ENCODE measurements around the gene CACNG4. TPM values are rescaled to one million over a fixed set of nuclear protein-coding genes. Genes with fewer than 3 reads are reported as not detected.
"Not testable (repeated sequence)": the region's sequence is repeated elsewhere in the genome, so short reads cannot be mapped to it uniquely, and the experiment has no call there.

Gene CACNG4
- total and polyA plus RNA-seq, 9 donors: 2.3 to 17.1 (median 10.3) TPM

DNA sequence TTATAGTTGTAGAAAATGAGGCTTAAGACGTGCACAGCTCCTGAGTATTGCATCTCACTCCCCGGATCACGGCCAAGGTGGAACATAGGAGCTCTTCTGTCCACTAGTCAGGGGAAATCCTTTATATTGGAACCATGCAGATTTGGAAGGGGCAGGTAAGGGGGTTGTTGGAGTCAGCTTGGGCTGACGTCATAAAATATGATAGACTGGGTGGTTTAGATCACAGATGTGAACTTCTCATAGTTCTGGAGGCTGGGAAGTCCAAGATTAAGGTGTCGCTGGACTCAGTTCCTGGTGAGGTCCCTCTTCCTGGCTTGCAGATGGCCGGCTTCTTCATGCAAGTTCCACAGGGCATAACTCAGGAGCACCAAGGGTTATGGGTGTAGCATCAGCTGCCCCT is 5.6 kb downstream of the CACNG4 start:
- no peaks in the 10 kb centered on the region for H3K9me3 ChIP-seq (replicated peaks; ENCODE audit: control insufficient read depth, low read depth, low read length)
- no peak for DNase-seq
- peaks cover 4% of the 10 kb centered on the region for H3K36me3 ChIP-seq (ENCODE audit: control insufficient read depth, insufficient read depth, low read length)
- WGBS (ENCODE audit: insufficient coverage): 90% methylated on average over 5 of the region's 6 CpGs
- H3K4me1 ChIP-seq (ENCODE audit: control insufficient read depth, insufficient read depth, low read length): peaks cover 18% of the 10 kb centered on the region
- H3K27ac ChIP-seq (ENCODE audit: low read length): no peak overlapping the region
- H3K4me3 ChIP-seq (ENCODE audit: low read length): no peak overlapping the region
- peaks cover 33% of the 10 kb centered on the region for H3K27me3 ChIP-seq (ENCODE audit: control insufficient read depth, insufficient read depth, low read length)

DNA sequence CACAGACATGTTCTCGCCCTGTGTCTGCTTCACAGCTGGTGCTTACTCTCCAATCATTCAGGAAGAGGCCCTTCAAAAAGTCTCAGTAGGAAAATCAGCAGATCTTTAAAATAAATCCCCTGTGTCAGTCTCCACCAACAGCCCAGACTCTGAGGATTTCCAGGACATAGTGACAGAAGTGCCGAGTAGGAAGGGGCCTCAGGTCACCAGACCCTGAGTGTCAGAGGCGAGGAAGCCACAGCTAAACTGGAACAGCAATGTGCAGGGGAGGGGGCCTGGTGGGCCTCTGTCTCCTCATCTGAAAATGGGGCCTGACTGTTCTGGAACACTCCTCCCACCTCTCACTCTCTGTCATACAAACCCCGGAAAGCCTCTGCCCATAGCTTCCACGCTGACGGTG is 6.3 kb downstream of the CACNG4 start:
- Histone ChIP-seq H3K9me3 (replicated peaks; ENCODE audit: control insufficient read depth, low read depth, low read length) (no peaks in the 10 kb centered on the region), H3K4me1 (ENCODE audit: control insufficient read depth, insufficient read depth, low read length) (peaks cover 15% of the 10 kb centered on the region), H3K27me3 (ENCODE audit: control insufficient read depth, insufficient read depth, low read length) (peaks cover 32% of the 10 kb centered on the region), H3K27ac (ENCODE audit: low read length) (no peak overlapping the region), H3K36me3 (ENCODE audit: control insufficient read depth, insufficient read depth, low read length) (peaks cover 4% of the 10 kb centered on the region), H3K4me3 (ENCODE audit: low read length) (no peak overlapping the region)
- WGBS (ENCODE audit: insufficient coverage): no CpG with 5 or more reads among the region's 6 CpGs
- DNase-seq: no peak

DNA sequence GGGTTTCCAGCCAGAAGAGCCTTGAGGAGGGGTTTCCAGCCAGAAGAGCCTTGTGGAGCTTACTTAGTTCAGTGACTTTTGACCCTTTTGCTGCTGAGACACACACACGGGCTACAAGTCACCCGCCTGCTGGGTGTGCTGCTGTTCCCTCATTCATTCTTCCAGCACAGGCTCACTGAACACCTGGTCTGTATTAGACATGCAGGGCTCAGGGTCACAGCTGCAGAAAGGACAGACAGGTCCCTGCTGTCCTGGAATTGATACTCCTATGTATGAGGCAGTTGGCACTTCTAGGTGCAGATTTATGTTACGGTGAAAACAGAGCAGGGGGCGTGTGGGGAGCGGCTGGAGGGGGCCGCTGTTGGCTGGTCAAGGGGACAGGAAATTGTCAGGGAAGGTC is 6.8 kb downstream of the CACNG4 start:
- Histone ChIP-seq H3K9me3 (replicated peaks; ENCODE audit: control insufficient read depth, low read depth, low read length) (no peaks in the 10 kb centered on the region), H3K4me3 (ENCODE audit: low read length) (no peak overlapping the region), H3K27me3 (ENCODE audit: control insufficient read depth, insufficient read depth, low read length) (peaks cover 27% of the 10 kb centered on the region), H3K4me1 (ENCODE audit: control insufficient read depth, insufficient read depth, low read length) (peaks cover 11% of the 10 kb centered on the region), H3K27ac (ENCODE audit: low read length) (no peak overlapping the region), H3K36me3 (ENCODE audit: control insufficient read depth, insufficient read depth, low read length) (peaks cover 4% of the 10 kb centered on the region)
- DNase-seq: no peak
- WGBS (ENCODE audit: insufficient coverage): 49% methylated on average over 6 of the region's 6 CpGs

DNA sequence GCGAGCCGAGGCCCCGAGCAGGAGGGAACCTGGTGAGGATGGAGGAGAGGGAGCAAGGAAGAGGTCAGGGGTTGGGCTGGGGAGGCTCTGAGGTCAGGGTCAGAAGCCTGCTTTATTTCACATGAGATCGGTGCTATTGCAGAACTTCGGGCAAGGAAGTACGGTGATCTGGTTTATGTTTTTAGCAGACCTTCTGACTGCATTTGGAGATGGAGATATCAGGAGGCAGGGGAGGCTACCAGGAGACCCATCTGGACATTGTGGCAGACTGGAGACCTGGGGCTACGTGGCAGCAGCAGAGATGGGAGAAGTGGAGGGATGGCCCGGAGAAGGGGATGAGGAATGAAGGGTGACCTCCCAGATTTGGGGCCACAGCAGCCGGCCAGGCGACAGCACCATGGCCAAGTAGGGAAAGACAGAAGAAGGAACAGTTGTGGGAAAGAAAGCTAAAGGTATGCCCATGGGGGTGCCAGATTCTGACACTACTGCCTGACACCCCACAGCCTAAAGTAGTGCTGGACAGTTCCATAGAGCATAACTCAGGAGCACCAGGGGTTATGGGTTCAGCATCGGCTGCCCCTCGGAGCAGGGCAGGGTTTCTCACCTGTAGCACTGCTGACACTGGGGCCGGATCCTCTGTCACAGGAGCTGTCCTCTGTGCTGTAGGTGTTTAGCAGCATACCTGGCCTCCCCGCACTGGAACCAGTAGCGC is 7.4 kb downstream of the CACNG4 start:
- DNase-seq: no peak
- peaks cover 4% of the 10 kb centered on the region for H3K36me3 ChIP-seq (ENCODE audit: control insufficient read depth, insufficient read depth, low read length)
- H3K4me1 ChIP-seq (ENCODE audit: control insufficient read depth, insufficient read depth, low read length): peaks cover 5% of the 10 kb centered on the region
- no peak overlapping the region for H3K4me3 ChIP-seq (ENCODE audit: low read length)
- 58% methylated on average over 15 of the region's 15 CpGs for WGBS (ENCODE audit: insufficient coverage)
- H3K9me3 ChIP-seq (replicated peaks; ENCODE audit: control insufficient read depth, low read depth, low read length): no peaks in the 10 kb centered on the region
- H3K27me3 ChIP-seq (ENCODE audit: control insufficient read depth, insufficient read depth, low read length): peaks cover 26% of the 10 kb centered on the region
- no peak overlapping the region for H3K27ac ChIP-seq (ENCODE audit: low read length)

DNA sequence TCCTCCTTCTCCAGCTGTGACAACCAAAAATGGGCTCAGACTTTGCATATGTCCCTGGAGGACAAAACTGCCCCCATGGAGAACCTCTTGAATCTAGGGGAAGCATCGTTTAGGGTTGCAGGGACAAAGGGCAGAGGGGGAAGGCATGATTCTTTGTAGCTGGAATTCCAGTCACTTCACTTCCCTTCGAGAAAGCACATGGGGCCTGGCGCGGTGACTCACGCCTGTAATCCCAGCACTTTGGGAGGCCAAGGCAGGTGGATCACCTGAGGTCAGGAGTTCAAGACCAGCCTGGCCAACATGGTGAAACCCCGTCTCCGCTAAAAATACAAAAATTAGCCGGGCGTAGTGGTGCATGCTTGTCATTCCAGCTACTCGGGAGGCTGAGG is 7.9 kb downstream of the CACNG4 start:
- 79% methylated on average over 9 of the region's 10 CpGs for WGBS (ENCODE audit: insufficient coverage)
- DNase-seq; H3K4me3 ChIP-seq (ENCODE audit: low read length); H3K36me3 ChIP-seq (ENCODE audit: control insufficient read depth, insufficient read depth, low read length); H3K27ac ChIP-seq (ENCODE audit: low read length); H3K9me3 ChIP-seq (replicated peaks; ENCODE audit: control insufficient read depth, low read depth, low read length); H3K4me1 ChIP-seq (ENCODE audit: control insufficient read depth, insufficient read depth, low read length): not testable (repeated sequence)
- H3K27me3 ChIP-seq (ENCODE audit: control insufficient read depth, insufficient read depth, low read length): peaks cover 23% of the 10 kb centered on the region

DNA sequence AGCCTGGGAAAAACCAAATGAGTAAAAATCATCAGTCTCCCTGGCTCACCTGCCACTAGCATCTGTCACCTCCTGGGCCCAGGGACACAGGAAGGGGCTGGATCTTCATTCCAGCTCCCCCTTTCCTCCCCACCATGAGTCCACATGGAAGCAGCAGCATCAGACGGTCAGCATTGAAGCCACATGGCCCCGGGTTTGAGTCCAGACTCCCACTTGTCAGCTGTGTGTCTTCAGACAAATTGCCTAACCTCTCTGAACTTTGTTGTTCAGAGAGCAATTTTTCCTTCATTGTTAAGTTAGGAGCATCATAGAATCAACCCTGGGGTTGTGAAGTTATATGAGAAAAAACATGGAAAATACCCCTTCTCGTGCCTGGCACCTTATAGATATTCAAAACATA is 10.7 kb downstream of the CACNG4 start:
- H3K27ac ChIP-seq (ENCODE audit: low read length): no peak overlapping the region
- DNase-seq: no peak
- no CpG with 5 or more reads among the region's 3 CpGs for WGBS (ENCODE audit: insufficient coverage)
- peaks cover 3% of the 10 kb centered on the region for H3K4me1 ChIP-seq (ENCODE audit: control insufficient read depth, insufficient read depth, low read length)
- peaks cover 18% of the 10 kb centered on the region for H3K27me3 ChIP-seq (ENCODE audit: control insufficient read depth, insufficient read depth, low read length)
- H3K9me3 ChIP-seq (replicated peaks; ENCODE audit: control insufficient read depth, low read depth, low read length): no peaks in the 10 kb centered on the region
- H3K36me3 ChIP-seq (ENCODE audit: control insufficient read depth, insufficient read depth, low read length): peaks cover 2% of the 10 kb centered on the region
- H3K4me3 ChIP-seq (ENCODE audit: low read length): no peak overlapping the region

DNA sequence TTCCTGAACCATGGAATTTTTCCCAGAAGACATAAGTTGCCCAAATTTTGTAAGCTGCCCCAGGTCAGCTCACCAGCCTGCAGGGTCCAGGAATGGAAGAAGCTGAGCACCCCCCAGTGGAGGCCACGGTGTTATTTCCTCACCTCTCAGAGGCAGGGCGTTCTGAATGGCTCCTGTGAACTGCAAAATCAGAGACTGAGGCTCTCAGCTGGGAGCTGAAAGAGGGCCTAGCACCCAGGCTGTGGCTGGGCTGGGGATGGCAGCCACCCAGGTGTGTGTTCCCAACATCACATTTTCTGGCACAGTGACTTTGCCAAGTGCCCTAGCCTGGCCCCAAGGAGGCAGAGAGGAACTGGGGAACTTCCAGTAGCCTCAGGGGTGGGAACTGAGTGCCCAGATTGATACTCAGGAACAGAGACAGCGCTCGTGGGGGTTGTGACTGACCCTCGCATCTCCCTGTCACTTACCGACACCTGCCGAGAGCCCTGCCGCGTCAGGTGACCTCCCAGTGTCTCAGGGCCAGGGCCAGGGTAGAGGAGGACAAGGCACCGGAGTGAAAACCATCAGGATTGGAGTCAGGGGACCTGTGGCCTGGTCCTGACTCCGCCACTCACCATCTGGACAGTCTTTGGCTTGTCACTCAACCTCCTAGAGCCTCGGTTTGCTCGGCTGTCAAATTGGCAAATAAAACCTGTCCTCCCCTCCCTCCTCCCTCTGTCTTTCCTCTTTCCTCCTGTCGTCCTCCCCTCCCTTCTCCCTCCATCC is 11.3 kb downstream of the CACNG4 start:
- H3K9me3 ChIP-seq (replicated peaks; ENCODE audit: control insufficient read depth, low read depth, low read length): no peaks in the 10 kb centered on the region
- no peaks in the 10 kb centered on the region for H3K36me3 ChIP-seq (ENCODE audit: control insufficient read depth, insufficient read depth, low read length)
- H3K4me1 ChIP-seq (ENCODE audit: control insufficient read depth, insufficient read depth, low read length): peaks cover 3% of the 10 kb centered on the region
- 62% methylated on average over 14 of the region's 14 CpGs for WGBS (ENCODE audit: insufficient coverage)
- no peak for DNase-seq
- no peak overlapping the region for H3K27ac ChIP-seq (ENCODE audit: low read length)
- no peak overlapping the region for H3K4me3 ChIP-seq (ENCODE audit: low read length)
- H3K27me3 ChIP-seq (ENCODE audit: control insufficient read depth, insufficient read depth, low read length): peaks cover 18% of the 10 kb centered on the region

DNA sequence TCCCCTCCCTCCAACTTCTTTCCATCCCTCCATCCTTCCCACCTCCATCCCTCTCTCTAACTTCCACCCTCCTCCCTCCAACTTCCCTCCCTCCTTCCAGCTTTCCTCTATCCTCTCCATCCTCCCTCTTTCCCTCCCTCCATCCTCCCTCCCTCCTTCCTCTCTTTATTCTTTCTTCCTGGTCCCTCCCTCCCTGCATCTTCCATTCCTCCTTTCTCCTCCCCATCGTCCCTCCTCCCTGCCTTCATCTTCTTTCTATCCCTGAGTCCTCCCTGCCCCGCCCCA is 11.8 kb downstream of the CACNG4 start:
- Histone ChIP-seq H3K36me3 (ENCODE audit: control insufficient read depth, insufficient read depth, low read length) (no peaks in the 10 kb centered on the region), H3K27me3 (ENCODE audit: control insufficient read depth, insufficient read depth, low read length) (peaks cover 16% of the 10 kb centered on the region), H3K4me1 (ENCODE audit: control insufficient read depth, insufficient read depth, low read length) (peaks cover under 1% of the 10 kb centered on the region), H3K27ac (ENCODE audit: low read length) (no peak overlapping the region), H3K4me3 (ENCODE audit: low read length) (no peak overlapping the region), H3K9me3 (replicated peaks; ENCODE audit: control insufficient read depth, low read depth, low read length) (no peaks in the 10 kb centered on the region)
- DNase-seq: no peak
- no CpG with 5 or more reads among the region's 2 CpGs for WGBS (ENCODE audit: insufficient coverage)

DNA sequence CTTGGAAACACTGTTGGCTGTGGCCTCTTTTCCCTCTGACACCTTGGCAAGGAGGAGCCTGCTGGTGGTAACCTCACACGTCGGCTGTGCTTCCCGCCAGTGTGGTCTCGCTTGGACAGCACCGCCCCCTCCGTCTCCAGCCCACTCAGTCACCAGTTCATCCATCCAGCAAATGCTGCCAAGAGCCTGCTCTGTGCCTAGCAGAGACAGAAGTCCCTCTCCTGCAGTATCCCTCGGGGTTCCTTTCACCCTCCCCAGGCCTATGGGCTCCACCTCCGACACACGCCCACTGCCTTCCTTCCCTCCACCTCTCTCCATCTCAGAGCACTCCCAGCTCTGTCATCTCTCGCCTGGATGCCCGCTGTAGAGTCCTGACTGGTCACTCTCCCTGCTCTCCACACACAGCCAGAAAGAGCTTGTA is 12.3 kb downstream of the CACNG4 start:
- no peak overlapping the region for H3K4me3 ChIP-seq (ENCODE audit: low read length)
- no peaks in the 10 kb centered on the region for H3K4me1 ChIP-seq (ENCODE audit: control insufficient read depth, insufficient read depth, low read length)
- no peaks in the 10 kb centered on the region for H3K9me3 ChIP-seq (replicated peaks; ENCODE audit: control insufficient read depth, low read depth, low read length)
- H3K27ac ChIP-seq (ENCODE audit: low read length): no peak overlapping the region
- 34% methylated on average over 11 of the region's 11 CpGs for WGBS (ENCODE audit: insufficient coverage)
- no peak for DNase-seq
- no peaks in the 10 kb centered on the region for H3K36me3 ChIP-seq (ENCODE audit: control insufficient read depth, insufficient read depth, low read length)
- peaks cover 16% of the 10 kb centered on the region for H3K27me3 ChIP-seq (ENCODE audit: control insufficient read depth, insufficient read depth, low read length)

GRCh38 chr17:66978514-66979061 is 14.1 kb downstream of the CACNG4 start:
- H3K27ac ChIP-seq (ENCODE audit: low read length): no peak overlapping the region
- H3K4me3 ChIP-seq (ENCODE audit: low read length): no peak overlapping the region
- H3K36me3 ChIP-seq (ENCODE audit: control insufficient read depth, insufficient read depth, low read length): no peaks in the 10 kb centered on the region
- no peak for DNase-seq
- H3K9me3 ChIP-seq (replicated peaks; ENCODE audit: control insufficient read depth, low read depth, low read length): no peaks in the 10 kb centered on the region
- no peaks in the 10 kb centered on the region for H3K4me1 ChIP-seq (ENCODE audit: control insufficient read depth, insufficient read depth, low read length)
- WGBS (ENCODE audit: insufficient coverage): 73% methylated on average over 14 of the region's 19 CpGs
- H3K27me3 ChIP-seq (ENCODE audit: control insufficient read depth, insufficient read depth, low read length): peaks cover 19% of the 10 kb centered on the region
